ENCODE data around the gene SPAG6.

DNA sequence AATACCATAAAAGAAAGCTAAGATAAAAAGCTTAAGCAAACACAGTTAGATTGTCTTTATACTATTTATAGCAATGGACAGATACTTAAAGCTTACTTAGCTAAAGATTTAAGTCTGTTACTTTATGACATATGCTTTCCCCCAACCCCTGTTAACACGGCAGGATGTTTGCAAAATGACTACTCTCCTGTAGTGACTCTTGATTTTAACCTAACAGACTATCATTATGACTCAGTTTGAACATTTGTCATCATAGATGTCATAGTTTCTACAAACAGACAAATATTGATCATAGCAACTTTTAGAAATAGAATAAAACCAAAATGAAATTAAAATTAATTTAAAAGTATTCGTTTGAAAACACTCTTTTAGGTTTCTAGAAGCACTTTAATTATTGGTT is 36.9 kb upstream of the SPAG6 start:
- TF ChIP-seq ZNF274 (IDR thresholded peaks at IDR 0.05; ENCODE audit: low read depth, low read length) (no peak), SUZ12 (IDR thresholded peaks at IDR 0.05; ENCODE audit: extremely low read depth, insufficient read depth, insufficient read length) (no peak)
